ENCODE measurements around the gene DENND1A. TPM values are rescaled to one million over a fixed set of nuclear protein-coding genes. Genes with fewer than 3 reads are reported as not detected.

The DENND1A gene
- total RNA-seq, 1 donor from 2014 or later, result 12.7 TPM

DNA sequence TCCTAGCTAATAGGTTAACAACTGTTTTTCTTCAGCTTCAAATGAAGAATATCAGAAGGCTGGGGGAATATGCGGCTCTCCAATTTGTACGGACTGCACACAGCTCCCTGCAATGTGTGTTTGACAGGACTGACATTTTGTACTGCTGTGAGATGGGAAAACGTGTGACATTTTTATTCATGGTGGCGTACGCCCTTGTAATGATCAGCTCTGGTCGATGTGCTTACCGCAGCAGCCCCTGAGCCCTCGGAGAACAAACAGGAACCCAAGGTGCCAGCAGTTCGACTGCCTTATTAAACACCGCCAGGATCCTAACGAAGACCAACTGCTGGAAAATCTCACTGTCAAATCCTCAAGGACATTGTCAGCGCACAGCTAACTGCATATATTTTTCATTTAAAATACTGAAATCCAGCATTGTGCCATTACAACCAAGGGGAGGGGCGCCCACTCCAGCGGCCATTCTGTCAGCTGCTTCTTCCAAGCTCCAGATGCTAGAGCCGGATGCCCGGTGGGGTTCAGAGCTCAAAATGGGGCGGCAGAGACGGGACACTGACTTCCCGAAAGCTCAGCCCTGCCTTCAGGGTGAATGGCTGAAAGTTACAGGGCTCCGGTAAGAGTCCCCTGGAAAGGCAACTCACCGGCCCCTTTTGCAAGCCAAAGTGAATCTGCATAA lies 507.2 kb downstream of the DENND1A start:
- Mint-ChIP-seq H3K4me1 (ENCODE audit: low read depth, unreplicated experiment) (no peaks in the 10 kb centered on the region), H3K27me3 (ENCODE audit: low read depth, unreplicated experiment) (peaks cover 54% of the 10 kb centered on the region), H3K27ac (ENCODE audit: unreplicated experiment) (no peak overlapping the region), H3K4me3 (ENCODE audit: unreplicated experiment) (no peak overlapping the region), H3K36me3 (ENCODE audit: low read depth, unreplicated experiment) (peaks cover 28% of the 10 kb centered on the region), H3K9me3 (ENCODE audit: unreplicated experiment) (peaks cover 3% of the 10 kb centered on the region)
- no peaks in the 10 kb centered on the region for H3K4me1 ChIP-seq (ENCODE audit: insufficient read depth, low read length)
- TF ChIP-seq, protein P1, sequence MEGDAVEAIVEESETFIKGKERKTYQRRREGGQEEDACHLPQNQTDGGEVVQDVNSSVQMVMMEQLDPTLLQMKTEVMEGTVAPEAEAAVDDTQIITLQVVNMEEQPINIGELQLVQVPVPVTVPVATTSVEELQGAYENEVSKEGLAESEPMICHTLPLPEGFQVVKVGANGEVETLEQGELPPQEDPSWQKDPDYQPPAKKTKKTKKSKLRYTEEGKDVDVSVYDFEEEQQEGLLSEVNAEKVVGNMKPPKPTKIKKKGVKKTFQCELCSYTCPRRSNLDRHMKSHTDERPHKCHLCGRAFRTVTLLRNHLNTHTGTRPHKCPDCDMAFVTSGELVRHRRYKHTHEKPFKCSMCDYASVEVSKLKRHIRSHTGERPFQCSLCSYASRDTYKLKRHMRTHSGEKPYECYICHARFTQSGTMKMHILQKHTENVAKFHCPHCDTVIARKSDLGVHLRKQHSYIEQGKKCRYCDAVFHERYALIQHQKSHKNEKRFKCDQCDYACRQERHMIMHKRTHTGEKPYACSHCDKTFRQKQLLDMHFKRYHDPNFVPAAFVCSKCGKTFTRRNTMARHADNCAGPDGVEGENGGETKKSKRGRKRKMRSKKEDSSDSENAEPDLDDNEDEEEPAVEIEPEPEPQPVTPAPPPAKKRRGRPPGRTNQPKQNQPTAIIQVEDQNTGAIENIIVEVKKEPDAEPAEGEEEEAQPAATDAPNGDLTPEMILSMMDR (IDR thresholded peaks at IDR 0.05; ENCODE audit: insufficient read depth, low read depth, low read length), result no peak
- no peak for TF ChIP-seq EZH2 (IDR thresholded peaks at IDR 0.05; ENCODE audit: insufficient read depth, low read length)
- no peaks in the 10 kb centered on the region for H3K9me3 ChIP-seq (ENCODE audit: insufficient read depth, low read depth, low read length)
- peaks cover 3% of the 10 kb centered on the region for H3K27me3 ChIP-seq (ENCODE audit: insufficient read depth, low read length)
- no peak overlapping the region for H3K4me3 ChIP-seq (ENCODE audit: insufficient read depth, low read depth, low read length)
- H4K20me1 ChIP-seq (ENCODE audit: insufficient read depth, low read length), result no peaks in the 10 kb centered on the region
- FAIRE-seq (no peak), DNase-seq (ENCODE audit: low read depth) (no peak)
- H3K79me2 ChIP-seq (ENCODE audit: insufficient read depth, low read length), result no peaks in the 10 kb centered on the region
- no peak overlapping the region for H2AFZ ChIP-seq (ENCODE audit: low read depth, low read length)
- H3K36me3 ChIP-seq (ENCODE audit: insufficient read depth, low read length), result no peaks in the 10 kb centered on the region
- H3K27ac ChIP-seq (ENCODE audit: low read depth, low read length), result no peak overlapping the region
- H3K4me2 ChIP-seq (ENCODE audit: low read length), result no peak overlapping the region
- H3K9ac ChIP-seq (ENCODE audit: low read length), result no peak overlapping the region

DNA sequence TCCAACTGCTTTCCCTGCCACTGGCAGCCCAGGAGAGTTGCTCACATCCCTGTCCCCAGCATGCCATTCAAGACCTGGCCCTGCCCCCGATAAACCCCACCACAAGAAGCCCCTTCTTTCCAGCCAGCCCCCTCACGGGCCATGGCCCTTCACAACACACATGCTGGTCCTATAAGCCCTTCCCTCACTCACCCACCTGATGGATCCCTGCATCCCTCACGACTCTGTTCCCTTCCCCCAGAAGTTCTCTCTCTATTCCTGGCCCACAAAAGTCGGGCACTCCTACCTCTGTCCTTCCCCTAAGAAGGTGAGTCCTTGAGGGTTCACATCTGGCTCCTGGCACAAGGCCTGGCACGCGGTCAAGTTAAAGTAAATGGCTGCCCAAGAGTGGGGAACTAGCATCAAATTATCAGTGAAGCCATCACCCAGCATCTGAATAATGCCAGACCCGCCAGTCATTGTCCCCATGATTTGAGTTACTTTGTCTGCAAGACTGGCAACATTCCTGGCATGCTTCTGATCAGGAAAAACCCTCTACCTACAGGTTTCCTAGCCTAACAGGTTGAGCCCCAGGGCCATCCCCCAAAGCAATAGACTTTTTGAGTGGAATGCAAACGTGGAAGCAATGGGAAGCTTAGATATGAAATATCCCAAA lies 508.0 kb downstream of the DENND1A start:
- Histone ChIP-seq H3K27ac (ENCODE audit: low read depth, low read length) (no peak overlapping the region), H2AFZ (ENCODE audit: low read depth, low read length) (no peak overlapping the region), H3K4me3 (ENCODE audit: insufficient read depth, low read depth, low read length) (no peak overlapping the region), H3K4me1 (ENCODE audit: insufficient read depth, low read length) (no peaks in the 10 kb centered on the region), H3K9ac (ENCODE audit: low read length) (no peak overlapping the region), H3K79me2 (ENCODE audit: insufficient read depth, low read length) (no peaks in the 10 kb centered on the region), H3K27me3 (ENCODE audit: insufficient read depth, low read length) (peaks cover 3% of the 10 kb centered on the region), H3K9me3 (ENCODE audit: insufficient read depth, low read depth, low read length) (no peaks in the 10 kb centered on the region), H4K20me1 (ENCODE audit: insufficient read depth, low read length) (no peaks in the 10 kb centered on the region), H3K36me3 (ENCODE audit: insufficient read depth, low read length) (no peaks in the 10 kb centered on the region), H3K4me2 (ENCODE audit: low read length) (no peak overlapping the region)
- Mint-ChIP-seq H3K27me3 (ENCODE audit: low read depth, unreplicated experiment) (peaks cover 53% of the 10 kb centered on the region), H3K4me1 (ENCODE audit: low read depth, unreplicated experiment) (no peaks in the 10 kb centered on the region), H3K9me3 (ENCODE audit: unreplicated experiment) (peaks cover 3% of the 10 kb centered on the region), H3K36me3 (ENCODE audit: low read depth, unreplicated experiment) (peaks cover 24% of the 10 kb centered on the region), H3K4me3 (ENCODE audit: unreplicated experiment) (no peak overlapping the region), H3K27ac (ENCODE audit: unreplicated experiment) (no peak overlapping the region)
- no peak for DNase-seq (ENCODE audit: low read depth)
- no peak for TF ChIP-seq EZH2 (IDR thresholded peaks at IDR 0.05; ENCODE audit: insufficient read depth, low read length)
- TF ChIP-seq, protein P1 (IDR thresholded peaks at IDR 0.05; ENCODE audit: insufficient read depth, low read depth, low read length), result no peak
- FAIRE-seq, result no peak

DNA sequence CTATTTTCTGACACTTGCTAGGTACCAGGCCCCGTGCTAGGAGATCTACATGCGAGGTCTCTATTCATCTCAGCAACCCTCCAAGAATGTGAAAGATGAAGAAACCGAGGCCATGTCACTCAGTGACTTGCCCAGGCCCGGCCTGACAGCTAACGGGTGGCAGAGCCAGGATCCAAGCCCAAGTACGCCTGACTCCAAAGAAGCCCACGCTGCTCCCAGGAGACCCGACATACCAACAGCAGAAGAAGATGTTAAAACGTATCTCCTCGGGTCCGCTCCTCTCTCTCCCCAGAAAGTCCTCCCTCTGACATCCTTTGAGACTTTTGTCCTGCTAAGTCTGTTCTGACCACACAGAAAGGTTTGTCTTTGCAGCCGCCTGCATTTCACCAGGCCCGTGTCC lies 508.7 kb downstream of the DENND1A start:
- H3K9me3 ChIP-seq (ENCODE audit: insufficient read depth, low read depth, low read length), result no peaks in the 10 kb centered on the region
- TF ChIP-seq EZH2 (IDR thresholded peaks at IDR 0.05; ENCODE audit: insufficient read depth, low read length), result no peak
- TF ChIP-seq, protein P1 (IDR thresholded peaks at IDR 0.05; ENCODE audit: insufficient read depth, low read depth, low read length), result no peak
- H2AFZ ChIP-seq (ENCODE audit: low read depth, low read length), result no peak overlapping the region
- no peaks in the 10 kb centered on the region for H4K20me1 ChIP-seq (ENCODE audit: insufficient read depth, low read length)
- Mint-ChIP-seq H3K27me3 (ENCODE audit: low read depth, unreplicated experiment) (peaks cover 55% of the 10 kb centered on the region), H3K36me3 (ENCODE audit: low read depth, unreplicated experiment) (peaks cover 22% of the 10 kb centered on the region), H3K4me1 (ENCODE audit: low read depth, unreplicated experiment) (no peaks in the 10 kb centered on the region), H3K9me3 (ENCODE audit: unreplicated experiment) (peaks cover 3% of the 10 kb centered on the region), H3K27ac (ENCODE audit: unreplicated experiment) (no peak overlapping the region), H3K4me3 (ENCODE audit: unreplicated experiment) (no peak overlapping the region)
- DNase-seq (ENCODE audit: low read depth), result no peak
- no peak overlapping the region for H3K4me3 ChIP-seq (ENCODE audit: insufficient read depth, low read depth, low read length)
- no peak overlapping the region for H3K4me2 ChIP-seq (ENCODE audit: low read length)
- no peak overlapping the region for H3K9ac ChIP-seq (ENCODE audit: low read length)
- no peaks in the 10 kb centered on the region for H3K79me2 ChIP-seq (ENCODE audit: insufficient read depth, low read length)
- H3K27ac ChIP-seq (ENCODE audit: low read depth, low read length), result no peak overlapping the region
- FAIRE-seq, result no peak
- peaks cover 3% of the 10 kb centered on the region for H3K27me3 ChIP-seq (ENCODE audit: insufficient read depth, low read length)
- H3K4me1 ChIP-seq (ENCODE audit: insufficient read depth, low read length), result no peaks in the 10 kb centered on the region
- no peaks in the 10 kb centered on the region for H3K36me3 ChIP-seq (ENCODE audit: insufficient read depth, low read length)

Data from astrocyte (in vitro differentiated cells and primary cell).